Stimulated activated CD4-positive, alpha-beta T cell treated with anti-CD3 and anti-CD28 coated beads, Interleukin-4, amount 100 ng/mL, for 24 hours (primary cell): Measurements from ENCODE around the gene PTPRD.

Source experiments
- DNase-seq: peaks from one replicate; pipeline ENCODE4 v3.0.0-alpha.2; 2020

The PTPRD gene

DNA sequence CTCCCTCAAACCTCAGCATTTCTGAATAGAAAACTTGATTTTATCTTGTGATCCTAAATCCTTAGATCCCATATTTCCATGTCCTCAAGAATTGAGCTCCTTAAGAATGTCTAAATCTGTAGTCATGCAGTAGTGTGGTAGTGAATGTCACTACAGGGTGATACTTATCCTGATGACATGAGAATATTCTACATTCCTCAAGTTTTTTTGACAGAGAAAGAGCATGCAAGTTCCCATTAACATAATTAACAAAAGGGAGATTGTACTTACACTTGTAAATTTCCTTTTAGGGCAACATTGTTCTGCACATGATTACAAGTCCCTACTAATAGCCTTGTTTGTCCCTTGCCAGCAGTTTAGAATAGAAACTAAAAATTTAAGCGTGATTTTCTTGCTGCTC lies 352.3 kb downstream of the PTPRD start:
- no peak for DNase-seq

DNA sequence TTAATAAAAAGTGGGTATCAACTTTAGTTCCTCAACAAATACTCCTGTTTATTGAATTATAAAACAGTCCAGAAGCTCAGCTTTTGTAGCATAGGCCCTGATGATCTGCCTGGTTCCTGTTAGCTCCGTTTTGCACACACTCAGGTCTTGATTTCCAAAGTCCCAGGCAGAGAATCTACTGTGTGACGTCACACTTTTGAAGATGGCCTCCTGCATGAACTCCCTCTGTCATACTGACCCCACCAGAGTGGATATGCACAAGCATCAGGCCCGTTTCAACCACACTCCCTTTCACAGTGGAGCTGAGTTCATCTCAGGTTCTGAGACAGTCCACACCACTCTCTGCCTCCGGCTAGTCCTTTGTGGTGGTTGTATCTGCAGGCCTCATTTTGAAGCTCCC lies 353.1 kb downstream of the PTPRD start:
- DNase-seq, result no peak

DNA sequence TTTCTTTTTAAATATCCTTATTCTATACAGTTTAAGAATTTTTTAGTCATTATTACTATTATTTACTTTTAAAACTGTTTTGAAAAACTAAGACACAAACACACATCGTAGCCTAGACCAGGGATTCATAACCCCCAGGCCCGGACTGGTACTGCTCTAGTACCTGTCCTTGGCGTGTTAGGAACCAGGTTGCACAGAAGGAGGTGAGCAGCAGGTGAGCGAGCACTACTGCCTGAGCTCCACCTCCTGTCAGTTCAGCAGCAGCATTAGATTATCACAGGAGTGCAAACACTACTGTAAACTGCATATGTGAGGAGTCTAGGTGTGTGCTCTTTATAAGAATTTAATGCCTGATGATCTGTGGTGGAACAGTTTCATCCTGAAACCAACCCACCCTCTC lies 357.0 kb downstream of the PTPRD start:
- no peak for DNase-seq

DNA sequence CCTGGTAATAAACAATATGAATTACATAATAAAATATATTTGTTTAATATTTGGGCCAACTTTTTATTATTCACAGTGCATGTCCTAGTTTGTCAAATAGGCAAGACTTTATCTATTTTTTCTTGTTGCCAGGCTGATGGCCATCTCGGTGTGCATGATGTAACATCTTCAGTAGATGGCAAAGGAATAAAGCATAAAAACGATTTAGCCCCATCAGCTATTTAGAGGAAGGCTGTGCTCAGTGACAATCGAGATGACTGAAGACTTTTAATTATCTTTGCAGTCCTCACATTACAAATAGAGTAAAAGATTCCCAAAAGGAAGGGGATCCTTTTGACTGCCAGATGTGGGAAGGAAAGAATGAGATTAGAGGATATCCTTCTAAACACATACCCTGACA lies 358.5 kb downstream of the PTPRD start:
- DNase-seq, result no peak

DNA sequence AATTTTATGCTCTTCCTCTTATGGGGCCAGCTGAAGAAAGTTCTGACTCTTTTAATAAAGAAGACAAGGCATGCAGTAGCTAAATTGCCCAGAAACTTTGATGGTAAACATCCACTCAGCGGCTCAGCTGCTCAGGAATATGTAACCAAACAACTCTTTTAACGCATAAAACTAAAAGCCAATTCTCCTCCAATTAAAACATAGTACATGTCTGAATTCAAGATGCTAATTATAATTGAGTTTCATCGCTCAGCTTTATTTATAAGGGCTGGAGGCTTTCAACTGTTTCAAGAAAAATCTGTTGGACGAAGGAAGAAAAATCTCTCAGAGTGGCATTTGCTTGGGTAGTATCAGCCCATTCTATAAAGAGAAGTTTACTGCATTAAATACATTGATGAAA lies 359.5 kb downstream of the PTPRD start:
- no peak for DNase-seq

DNA sequence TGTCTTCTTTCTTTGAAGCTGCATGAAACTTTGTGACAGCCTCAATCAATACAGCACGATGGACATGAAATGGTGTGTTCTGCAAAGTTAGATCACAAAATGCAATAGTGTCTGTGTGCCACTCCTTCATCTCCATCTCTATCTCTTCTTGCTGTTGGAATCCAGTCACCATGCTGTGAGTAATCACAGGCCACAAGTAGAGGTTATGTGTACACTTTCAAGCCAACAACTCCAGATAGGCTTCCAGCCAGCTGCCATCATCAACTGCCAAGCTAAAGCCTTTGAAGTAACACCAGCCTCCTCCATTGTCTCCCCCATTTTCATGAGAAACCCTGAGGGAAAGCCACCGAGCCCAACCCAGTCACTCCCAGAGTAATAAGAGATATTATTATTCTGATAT lies 360.6 kb downstream of the PTPRD start:
- no peak for DNase-seq

DNA sequence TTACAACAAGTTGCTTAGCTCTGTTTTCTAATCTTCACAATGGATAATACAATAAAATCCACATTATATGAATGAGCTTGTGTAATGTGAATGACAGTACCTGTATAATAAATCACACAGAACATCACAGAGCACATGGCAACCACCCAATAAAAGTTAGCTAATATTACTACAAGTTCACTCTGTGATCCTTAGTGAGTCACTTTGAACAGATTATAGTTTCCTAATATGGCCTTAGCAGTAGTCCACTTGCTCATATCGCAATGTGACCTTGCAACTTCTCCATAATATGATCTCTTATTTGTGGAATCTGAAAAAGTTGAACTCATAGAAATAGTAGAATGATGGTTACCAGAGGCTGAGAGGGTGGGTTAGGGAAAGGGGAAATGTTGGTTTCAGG lies 361.3 kb downstream of the PTPRD start:
- DNase-seq, result no peak

DNA sequence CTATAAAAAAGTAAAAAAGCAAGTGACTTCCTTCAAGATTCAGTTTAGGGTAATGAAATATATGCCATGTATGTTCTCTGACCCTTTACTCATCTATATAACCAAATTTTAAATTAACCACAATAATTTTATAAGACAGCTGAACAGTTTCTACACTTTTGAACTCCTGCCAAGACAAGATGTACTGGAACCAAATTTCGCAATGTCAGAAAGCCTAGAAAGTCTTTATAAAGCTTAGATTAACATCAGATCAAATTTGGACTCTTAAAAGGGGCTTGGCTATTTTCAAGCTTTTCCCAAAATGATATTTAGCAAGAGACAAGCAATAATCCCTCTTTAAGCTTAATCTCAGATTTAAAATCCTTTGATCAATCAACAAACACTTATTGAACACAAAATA lies 362.6 kb downstream of the PTPRD start:
- DNase-seq, result no peak

DNA sequence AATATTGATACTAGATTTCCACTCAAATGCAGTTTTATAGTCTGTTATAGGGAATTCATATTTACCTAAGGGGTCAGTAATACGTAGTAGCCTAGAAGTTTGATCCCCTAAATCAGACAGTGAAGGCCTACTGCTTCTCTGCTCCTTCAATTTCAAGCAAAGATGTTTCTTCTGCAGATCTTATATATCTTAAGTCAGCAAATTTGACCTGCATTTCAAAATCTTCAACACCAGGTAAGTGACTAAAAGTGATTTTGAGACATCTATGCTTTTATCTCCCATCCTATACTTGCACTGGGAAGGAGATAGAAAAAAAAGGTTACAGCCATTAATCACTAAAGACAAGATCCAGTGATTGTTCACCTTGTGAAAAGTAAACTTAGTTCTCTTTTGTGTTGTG lies 363.9 kb downstream of the PTPRD start:
- no peak for DNase-seq

DNA sequence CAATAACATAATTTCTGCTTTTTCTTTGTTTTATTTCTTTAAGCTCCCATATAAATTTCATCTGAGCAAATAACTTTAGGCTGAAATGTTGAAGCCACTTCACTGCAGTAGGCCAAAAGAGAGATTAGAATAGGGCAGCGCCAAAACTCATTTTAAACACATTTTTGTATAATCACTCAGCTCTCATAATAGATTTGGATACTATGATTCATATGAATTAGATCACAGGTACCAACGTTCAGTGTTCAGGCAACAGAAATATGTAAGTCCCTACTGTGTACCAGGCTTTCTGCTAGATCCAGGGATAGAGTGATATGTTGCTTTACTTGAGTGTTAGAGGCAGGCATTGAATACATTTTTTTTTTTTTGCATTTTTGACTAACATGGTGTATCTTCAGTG lies 370.5 kb downstream of the PTPRD start:
- DNase-seq, result no peak

DNA sequence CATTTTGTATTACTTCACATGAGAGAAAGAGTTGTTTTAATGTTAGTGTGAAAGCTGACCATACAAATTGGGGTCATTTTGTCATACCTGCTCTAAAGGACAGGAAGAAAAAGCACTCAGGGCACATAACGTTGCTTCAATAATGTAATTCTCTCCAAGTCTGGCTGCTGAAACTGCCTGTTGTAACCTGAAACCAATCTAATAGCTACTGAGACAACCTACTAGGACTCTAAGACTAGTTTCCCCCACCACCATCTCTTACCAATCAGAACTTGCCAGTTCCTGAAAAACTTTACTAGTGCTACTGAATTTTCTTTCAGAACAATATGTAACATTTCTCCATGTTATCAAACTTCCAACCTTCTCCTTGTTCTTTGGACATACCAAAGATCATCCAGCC lies 374.7 kb downstream of the PTPRD start:
- no peak for DNase-seq

DNA sequence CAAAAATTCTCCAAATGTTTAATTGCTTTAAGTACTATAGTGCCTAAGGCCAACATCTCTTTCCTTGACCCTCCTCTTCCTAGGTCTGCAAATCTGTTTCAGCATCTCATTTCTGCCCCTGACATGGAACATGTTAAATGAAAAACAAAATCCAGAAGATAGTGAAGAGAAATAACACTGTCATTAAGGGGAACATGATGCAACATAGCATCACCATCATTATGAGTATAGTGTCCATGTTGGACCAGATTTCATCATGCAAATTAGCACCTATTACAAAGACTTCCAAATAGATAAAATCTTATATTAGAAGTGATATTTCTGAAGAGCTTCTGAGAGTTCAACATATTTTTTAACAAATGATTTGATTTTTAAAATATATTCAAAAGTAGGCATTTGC lies 375.2 kb downstream of the PTPRD start:
- DNase-seq, result no peak

DNA sequence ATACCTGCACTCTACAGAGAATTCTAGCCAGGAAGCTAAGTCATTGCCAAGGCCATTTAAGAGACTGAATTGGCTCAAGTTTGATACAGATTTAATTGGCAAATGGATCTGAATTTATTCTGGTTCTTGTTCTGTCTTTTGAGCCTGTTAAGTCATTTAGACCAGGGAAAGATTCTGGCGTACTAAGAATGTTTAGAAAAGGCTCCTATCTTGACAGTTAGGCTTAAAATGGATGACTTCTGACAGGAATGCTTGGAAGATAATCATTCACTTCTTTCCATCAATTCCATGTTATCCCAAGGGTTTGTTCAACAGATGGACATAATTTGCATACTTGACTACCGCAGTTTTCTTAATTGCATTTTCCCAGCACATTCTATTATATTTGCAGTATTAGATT lies 376.6 kb downstream of the PTPRD start:
- DNase-seq, result no peak

DNA sequence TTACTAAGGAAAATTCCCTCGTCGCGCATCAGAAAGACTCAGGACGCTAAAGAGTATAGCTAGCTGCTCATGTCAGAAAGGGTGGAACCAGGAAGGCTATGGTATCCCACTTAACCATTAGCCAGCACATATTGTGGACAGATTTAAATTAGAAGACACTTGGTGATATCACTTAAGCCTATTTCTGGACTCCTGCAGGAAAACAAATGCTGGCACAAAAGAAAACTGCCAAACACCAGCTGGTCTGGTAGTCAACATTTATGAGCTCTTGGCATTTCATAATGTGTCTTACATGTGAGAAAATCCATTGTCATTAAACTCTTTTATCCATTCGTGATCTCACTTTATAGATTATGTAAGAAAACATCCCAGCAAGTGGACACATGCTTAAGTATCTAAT lies 377.4 kb downstream of the PTPRD start:
- no peak for DNase-seq

DNA sequence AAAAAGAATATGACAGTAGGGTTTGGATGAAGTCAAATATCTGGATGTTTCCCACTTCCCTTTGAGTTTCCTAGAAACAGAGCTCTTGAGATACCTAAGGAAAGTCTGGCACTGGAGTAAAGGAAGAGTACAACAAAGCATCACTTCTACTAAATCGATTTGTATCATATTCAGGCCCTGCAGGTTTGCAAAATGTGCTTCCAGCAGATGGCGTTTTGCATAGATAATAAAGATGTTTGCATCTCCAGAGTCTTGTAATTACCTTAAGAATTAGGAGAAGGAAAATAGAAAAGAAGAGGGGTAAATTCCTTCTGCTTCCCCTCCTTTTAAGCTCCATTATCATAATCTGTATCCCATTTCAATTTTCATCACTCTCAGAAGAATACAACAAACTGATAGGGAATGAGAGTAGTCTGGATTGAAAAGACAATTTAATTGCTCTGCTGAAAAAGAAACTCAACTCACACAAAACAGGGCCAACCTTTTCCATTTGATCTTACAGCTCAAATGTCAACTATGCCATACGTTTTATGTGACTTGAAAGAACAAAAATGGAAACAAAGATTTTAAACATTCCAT lies 380.4 kb downstream of the PTPRD start:
- DNase-seq, result no peak

DNA sequence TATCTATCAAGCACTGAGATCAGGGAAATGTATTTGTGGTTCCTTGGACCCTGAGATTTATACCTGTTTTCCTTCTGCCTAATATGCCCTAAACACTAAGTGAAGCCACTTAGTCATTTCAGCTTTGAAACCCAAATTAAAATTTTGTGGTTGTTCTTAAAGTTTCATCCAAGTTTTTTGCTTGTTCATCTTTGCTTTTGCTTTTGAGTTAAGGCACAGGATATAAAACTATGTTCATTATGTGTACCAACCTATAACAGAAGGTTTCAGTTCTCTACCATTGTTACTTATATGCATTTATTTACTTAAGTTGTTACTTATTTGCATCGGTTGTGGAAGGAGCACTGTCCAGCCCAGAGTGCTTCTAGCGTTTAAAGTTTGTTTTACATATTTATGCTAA lies 382.3 kb downstream of the PTPRD start:
- DNase-seq, result no peak

DNA sequence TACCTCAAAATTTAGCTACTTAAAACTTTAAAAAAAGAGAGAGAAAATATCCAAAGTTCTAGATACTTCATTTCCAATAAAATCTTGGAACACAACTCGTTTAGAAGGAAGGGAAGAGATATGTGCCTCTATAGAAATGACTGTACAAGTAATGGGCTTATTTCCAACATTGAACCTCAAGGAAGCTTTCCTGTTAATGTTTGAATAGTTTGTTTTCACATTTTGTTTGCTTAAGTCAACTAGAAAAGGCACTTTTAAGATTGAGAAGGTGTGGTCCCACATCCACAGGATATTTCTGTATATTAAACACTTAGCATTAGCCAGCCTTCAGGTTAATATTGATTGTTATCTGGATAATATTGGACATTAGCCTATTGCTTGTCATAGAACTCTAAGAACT lies 384.7 kb downstream of the PTPRD start:
- DNase-seq, result no peak

DNA sequence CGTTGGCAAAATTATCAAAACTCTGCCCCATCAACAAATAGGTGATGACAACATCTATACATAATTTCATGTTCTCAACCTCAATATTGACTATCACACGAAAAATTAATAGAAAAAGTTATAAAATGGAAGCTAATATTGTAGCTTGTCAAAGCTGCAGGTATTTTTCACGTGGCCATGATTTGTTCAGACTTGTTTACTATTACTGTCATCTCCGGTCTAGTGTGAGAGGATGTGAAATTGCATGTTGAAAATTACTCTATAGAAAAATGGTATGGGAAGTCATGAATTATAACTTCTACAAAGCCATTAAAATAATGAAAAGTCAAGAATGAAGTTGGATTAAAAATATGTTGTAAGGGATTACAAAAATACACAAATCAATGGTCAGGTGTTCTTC lies 385.8 kb downstream of the PTPRD start:
- DNase-seq, result no peak

DNA sequence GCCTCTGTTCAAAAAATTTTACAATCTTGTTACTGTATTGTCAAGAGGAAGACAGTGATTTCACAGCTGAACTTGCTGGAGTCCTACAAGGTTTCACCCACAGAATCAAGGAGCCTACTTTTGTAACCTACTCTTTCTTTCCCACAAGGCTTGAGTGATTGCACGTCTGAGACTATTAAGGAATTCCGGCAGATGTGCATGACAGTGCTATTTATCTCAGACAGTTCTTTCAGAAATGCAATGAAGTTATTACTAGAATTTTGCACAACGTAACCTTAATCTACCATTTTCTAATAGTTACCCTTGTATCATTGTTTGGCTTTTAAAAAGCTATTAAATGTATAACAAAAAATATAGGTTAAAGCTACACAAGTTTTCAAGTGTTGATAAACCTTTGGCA lies 400.1 kb downstream of the PTPRD start:
- no peak for DNase-seq

DNA sequence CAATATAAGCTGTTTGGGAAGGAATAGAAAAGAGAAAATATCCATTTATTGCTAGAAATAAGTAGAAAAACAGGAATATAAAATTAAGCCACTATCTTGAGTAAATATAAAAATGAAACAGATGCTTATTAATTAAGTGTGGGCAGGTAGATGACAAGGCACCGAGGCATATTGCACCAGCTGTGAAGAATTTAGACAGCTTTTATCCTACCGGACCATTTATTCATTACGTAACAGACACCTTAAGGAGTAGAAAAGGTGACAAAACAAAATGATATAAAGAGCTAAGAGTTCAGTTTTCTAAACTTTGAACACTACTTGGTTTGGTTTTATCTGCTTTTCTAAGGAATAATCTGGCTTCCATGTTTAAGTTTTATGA lies 404.1 kb downstream of the PTPRD start:
- no peak for DNase-seq

DNA sequence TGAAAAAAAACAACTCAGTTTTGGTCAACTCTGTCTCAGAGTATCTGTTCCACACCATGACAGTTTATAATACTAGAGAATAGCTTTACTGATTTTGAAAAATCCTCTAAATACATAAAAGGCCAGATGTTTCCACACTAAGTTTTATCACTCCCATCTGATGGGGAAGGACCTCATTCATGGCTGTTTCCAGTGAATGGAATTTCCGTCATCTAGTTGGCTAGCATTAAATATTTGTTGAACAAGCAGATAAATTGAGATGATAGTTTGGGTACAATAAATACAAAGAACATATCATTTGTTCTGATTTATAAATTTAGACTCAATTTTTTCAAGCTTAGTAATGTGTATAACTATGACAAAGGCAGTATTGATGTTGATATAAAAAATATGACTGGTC lies 408.5 kb downstream of the PTPRD start:
- DNase-seq, result no peak

DNA sequence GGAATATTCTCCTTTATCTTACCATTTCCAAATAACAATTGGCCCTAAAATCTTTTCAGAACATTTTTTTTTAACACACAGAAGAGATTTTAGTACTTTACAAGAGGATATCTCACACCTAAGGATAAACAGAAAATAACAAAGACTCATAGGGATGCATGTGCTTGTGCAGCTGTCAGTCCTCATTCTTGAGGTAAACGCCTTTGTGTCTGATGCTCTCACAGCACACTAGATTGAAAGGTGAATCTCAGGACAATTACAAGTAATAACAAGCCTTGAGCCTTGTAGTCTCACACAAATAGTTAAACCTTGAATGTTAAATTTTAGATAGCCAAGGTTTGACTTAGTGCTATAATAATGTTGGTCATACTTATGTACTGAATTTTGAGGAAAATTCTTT lies 439.2 kb downstream of the PTPRD start:
- no peak for DNase-seq

DNA sequence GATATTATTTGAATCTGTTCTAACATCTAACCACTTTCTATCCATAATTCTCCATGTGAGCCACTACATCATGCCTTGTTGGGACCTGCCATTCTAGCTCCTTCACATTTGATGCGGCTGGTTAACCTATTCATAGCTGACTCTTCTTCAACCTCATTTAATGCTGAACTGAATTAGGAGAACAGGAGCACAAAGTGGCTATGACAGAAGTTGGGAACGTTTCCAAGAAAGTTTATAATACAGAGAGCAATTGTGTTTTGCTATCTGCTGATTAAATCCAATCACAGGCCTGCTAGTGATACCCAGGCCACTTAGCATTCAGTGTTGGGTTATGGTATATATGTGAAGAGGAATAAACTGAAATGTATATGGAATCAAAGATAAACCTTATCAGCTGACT lies 440.3 kb downstream of the PTPRD start:
- DNase-seq, result no peak

DNA sequence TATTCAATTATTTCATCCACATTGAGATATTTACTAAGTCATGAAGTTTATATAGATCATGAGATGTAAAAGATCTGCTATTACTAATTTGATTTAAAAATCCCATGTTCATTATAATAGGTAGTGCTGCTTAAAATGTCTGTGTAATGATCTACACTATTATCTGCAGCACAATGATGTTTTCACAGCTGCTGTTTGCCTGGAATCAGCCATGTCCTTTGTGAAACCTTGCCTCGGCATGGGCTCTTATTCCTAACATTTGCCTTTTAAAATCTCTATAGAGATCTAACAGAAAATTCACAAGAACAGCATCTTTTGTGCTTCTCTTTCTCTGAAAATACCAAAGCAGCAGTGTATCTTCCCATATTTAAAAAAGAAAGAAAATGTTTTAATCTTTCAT lies 444.6 kb downstream of the PTPRD start:
- no peak for DNase-seq

DNA sequence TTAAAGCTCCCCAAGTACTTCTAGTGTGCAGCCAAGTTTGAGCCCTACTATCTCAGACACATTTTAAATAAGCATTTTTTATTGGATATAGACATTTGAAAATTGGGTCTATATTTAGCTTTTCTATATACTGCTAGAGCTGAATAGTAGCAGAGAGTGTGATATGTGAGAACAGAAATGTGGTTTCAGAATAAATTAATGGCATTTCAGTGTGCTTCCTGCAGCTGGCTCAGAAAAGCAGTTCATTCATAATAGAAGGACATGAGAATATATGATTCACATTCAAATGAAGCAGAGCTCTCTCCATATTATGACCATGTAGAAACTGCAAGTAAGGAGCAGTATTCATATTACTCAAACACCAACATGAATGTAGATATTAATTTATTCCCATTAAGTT lies 464.0 kb downstream of the PTPRD start:
- no peak for DNase-seq
